ENCODE results near the gene TAF9. TPM values are rescaled to one million over a fixed set of nuclear protein-coding genes. Genes with fewer than 3 reads are reported as not detected.

Gene TAF9
- total RNA-seq (2014; rRNA removed; shearing (Covaris generic)) (113 TPM in 2 replicates), total RNA-seq (2022) (101 and 126 TPM in 2 replicates), Bru-seq, nascent RNA (percentile 98 among the genes with signal in this experiment), BruChase-seq, experiment 1, labeled RNA remaining after a 6-hour chase (percentile 99 among the genes with signal in this experiment), BruChase-seq, experiment 2, labeled RNA remaining after a 2-hour chase (percentile 99 among the genes with signal in this experiment)
- long read RNA-seq, transcript TAF9-201 (3 exons, 1,283 nt): major isoform, 141 of 159 reads
- long read RNA-seq, partial matches to known transcripts: 3 of 159 reads
- long read RNA-seq, other reads (novel, unspliced or antisense): 1 of 159 reads

DNA sequence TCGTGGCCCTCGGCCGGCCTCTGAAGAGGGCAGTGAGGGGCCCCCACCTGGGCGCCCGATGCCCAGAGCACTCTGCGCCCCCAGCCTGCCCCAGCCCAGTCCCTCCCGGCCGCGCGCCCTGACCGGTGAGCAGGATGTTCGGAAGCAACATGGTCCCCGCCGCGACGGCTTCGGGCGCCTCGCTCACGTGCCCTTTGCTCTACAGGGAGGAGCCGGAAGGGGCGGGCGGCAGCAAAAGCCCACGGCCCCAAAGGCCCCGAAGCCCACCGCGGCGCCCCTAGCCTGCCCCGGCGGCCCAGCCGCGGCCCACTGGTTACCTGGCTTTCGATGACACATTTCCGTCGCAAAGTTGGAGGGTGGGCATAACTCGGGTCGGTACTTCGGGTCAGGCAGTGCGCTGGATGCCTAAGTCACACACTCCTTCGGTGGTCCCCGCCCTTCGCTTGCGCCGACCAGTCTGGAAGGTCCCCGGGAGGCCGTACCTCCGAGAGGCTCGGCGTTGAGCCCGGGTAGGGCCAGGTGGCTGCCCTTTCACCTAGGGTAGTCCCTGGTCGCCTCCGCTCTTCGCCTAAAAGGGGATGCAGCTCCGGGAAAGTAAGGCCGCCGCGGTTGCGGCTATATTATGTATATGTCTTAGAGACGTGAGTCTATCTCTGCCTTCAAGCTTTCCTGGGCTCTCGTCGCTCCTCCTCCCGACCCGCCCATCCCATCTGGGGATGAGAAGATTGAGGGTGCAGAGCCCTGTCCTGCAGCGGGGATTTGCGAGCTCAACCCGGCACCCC, at the start of gene TAF9, which contains the start of the genes AK6 and RAD17:
TSS of gene TAF9 (minus strand) at position 181 of the 782 bp plus-strand sequence. CDS start 3,783 bp downstream, outside the sequence.
TSS of gene AK6 (minus strand) at position 181 of the 782 bp plus-strand sequence. CDS start at position 151, 30 bp downstream.
TSS of gene RAD17 (plus strand) at position 479 of the 782 bp plus-strand sequence. CDS start 2,391 bp downstream, outside the sequence.
- Histone ChIP-seq H3K4me2 (ENCODE audit: low read length) (peak within 1 kb of the TSS; percentile 90), H3K4me3 (ENCODE audit: low read depth, low read length, poor library complexity, severe bottlenecking) (peak within 1 kb of the TSS; percentile 84), H4K20me1 (ENCODE audit: insufficient read depth, low read length) (peaks cover 12% of the 10 kb centered on the region), H3K9me2 (ENCODE audit: insufficient read depth, low read length) (no peaks in the 10 kb centered on the region), H2AFZ (ENCODE audit: low read length) (peak within 1 kb of the TSS; percentile 43; the same call in 1 of the 2 replicates), H3K4me1 (ENCODE audit: insufficient read depth, low read length, poor library complexity, severe bottlenecking) (peaks cover 54% of the 10 kb centered on the region), H3K9me3 (ENCODE audit: low read length) (no peaks in the 10 kb centered on the region), H3K36me3 (ENCODE audit: insufficient read depth, low read length) (peaks cover 59% of the 10 kb centered on the region), H3K27ac (ENCODE audit: low read depth, low read length, poor library complexity, severe bottlenecking) (peak within 1 kb of the TSS; percentile 88), H3K79me2 (ENCODE audit: insufficient read depth, low read depth, low read length) (peaks cover 93% of the 10 kb centered on the region)
- ChIA-PET CTCF (ENCODE audit: unreplicated experiment) (no interaction called here), POLR2A (interaction anchor here (0.8 to 1.6 kb wide), 8 partner anchors 8 to 275 kb away, joined by 3 to 7 read pairs (median 4); partner anchors contain the start of gene SLC30A5)
- peak; percentile 96 for DNase-seq (ENCODE audit: low spot score)
- TF ChIP-seq, protein P1, sequence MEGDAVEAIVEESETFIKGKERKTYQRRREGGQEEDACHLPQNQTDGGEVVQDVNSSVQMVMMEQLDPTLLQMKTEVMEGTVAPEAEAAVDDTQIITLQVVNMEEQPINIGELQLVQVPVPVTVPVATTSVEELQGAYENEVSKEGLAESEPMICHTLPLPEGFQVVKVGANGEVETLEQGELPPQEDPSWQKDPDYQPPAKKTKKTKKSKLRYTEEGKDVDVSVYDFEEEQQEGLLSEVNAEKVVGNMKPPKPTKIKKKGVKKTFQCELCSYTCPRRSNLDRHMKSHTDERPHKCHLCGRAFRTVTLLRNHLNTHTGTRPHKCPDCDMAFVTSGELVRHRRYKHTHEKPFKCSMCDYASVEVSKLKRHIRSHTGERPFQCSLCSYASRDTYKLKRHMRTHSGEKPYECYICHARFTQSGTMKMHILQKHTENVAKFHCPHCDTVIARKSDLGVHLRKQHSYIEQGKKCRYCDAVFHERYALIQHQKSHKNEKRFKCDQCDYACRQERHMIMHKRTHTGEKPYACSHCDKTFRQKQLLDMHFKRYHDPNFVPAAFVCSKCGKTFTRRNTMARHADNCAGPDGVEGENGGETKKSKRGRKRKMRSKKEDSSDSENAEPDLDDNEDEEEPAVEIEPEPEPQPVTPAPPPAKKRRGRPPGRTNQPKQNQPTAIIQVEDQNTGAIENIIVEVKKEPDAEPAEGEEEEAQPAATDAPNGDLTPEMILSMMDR (conservative IDR thresholded peaks at IDR 0.05; ENCODE audit: low read length): no peak
- no peak for TF ChIP-seq EZH2phosphoT487 (IDR thresholded peaks at IDR 0.05; ENCODE audit: borderline replicate concordance, low read depth, low read length)
- intact Hi-C loops (cut with micrococcal nuclease; ENCODE audit: unreplicated experiment): loop anchor here (5.0 kb wide), 1 partner anchor 202 kb away; the partner anchor contains the start of gene CCNB1
- BruUV-seq (replicated peaks): no TSS peak

GRCh38 chr5:69418554-69418953, 49.2 kb upstream of the TAF9 start:
- Histone ChIP-seq H3K36me3 (ENCODE audit: insufficient read depth, low read length) (peaks cover 53% of the 10 kb centered on the region), H3K9me2 (ENCODE audit: insufficient read depth, low read length) (no peaks in the 10 kb centered on the region), H3K9me3 (ENCODE audit: low read length) (no peaks in the 10 kb centered on the region), H2AFZ (ENCODE audit: low read length) (no peak overlapping the region), H3K79me2 (ENCODE audit: insufficient read depth, low read depth, low read length) (no peaks in the 10 kb centered on the region), H3K4me2 (ENCODE audit: low read length) (no peak overlapping the region), H3K4me1 (ENCODE audit: insufficient read depth, low read length, poor library complexity, severe bottlenecking) (no peaks in the 10 kb centered on the region), H4K20me1 (ENCODE audit: insufficient read depth, low read length) (no peaks in the 10 kb centered on the region), H3K27ac (ENCODE audit: low read depth, low read length, poor library complexity, severe bottlenecking) (no peak overlapping the region), H3K4me3 (ENCODE audit: low read depth, low read length, poor library complexity, severe bottlenecking) (no peak overlapping the region)
- DNase-seq (ENCODE audit: low spot score): no peak
- no peak for TF ChIP-seq EZH2phosphoT487 (IDR thresholded peaks at IDR 0.05; ENCODE audit: borderline replicate concordance, low read depth, low read length)
- TF ChIP-seq, protein P1 (conservative IDR thresholded peaks at IDR 0.05; ENCODE audit: low read length): no peak
- CTCF ChIA-PET (ENCODE audit: unreplicated experiment): no interaction called here
- POLR2A ChIA-PET: no interaction called here
- no TSS peak for BruUV-seq (replicated peaks)
- intact Hi-C loops (cut with micrococcal nuclease; ENCODE audit: unreplicated experiment): no loop called here

Data from OCI-LY7 (cell line).